Heart left ventricle (tissue), 16 donors: ENCODE measurements around the gene ERCC1. TPM values are rescaled to one million over a fixed set of nuclear protein-coding genes. Genes with fewer than 3 reads are reported as not detected.

Source experiments
- ATAC-seq, 4 donors: fragments of 200-7000 bp; cut with Tn5 transposase; one replicate each; pipeline ENCODE4 v1.9.1; 2020 to 2022; ENCODE audit warnings: moderate library complexity in 4 of 4, mild to moderate bottlenecking in 3 of 4, moderate number of reproducible peaks in 1 of 4
- DNase-seq, 5 donors: peaks; one replicate each; pipeline ENCODE4 v3.0.0-alpha.2; 2020
- H3K27ac ChIP-seq, 12 donors: fragments of 200-600 bp; sonication (generic) in 4 of 12; one replicate each; pipeline versions ENCODE4 v1.5.0 to v1.8.0; 2016 to 2022; ENCODE audit warnings: mild to moderate bottlenecking in 2 of 12
- H3K27me3 ChIP-seq, 9 donors: fragments of 200-600 bp; sonication (generic) in 2 of 9; one replicate each; pipeline versions ENCODE4 v1.5.1 to v1.8.0; 2016 to 2022; ENCODE audit warnings: mild to moderate bottlenecking in 3 of 9
- H3K36me3 ChIP-seq, 9 donors: fragments of 200-600 bp; sonication (generic) in 2 of 9; one replicate each; pipeline versions ENCODE4 v1.5.0 to v1.8.0; 2018 to 2022; ENCODE audit warnings: mild to moderate bottlenecking in 2 of 9
- H3K4me1 ChIP-seq, 12 donors: fragments of 200-600 bp; sonication (generic) in 4 of 12; one replicate each; pipeline versions ENCODE4 v1.5.0 to v1.8.0; 2016 to 2022; ENCODE audit warnings: mild to moderate bottlenecking in 3 of 12
- H3K4me3 ChIP-seq, 12 donors: fragments of 200-600 bp; sonication (generic) in 4 of 12; one replicate each; pipeline versions ENCODE4 v1.5.0 to v1.8.0; 2017 to 2022; ENCODE audit warnings: mild to moderate bottlenecking in 9 of 12, moderate library complexity in 4 of 12
- H3K9me3 ChIP-seq, 12 donors: fragments of 200-600 bp; sonication (generic) in 4 of 12; one replicate each; pipeline versions ENCODE4 v1.5.0 to v1.8.0; 2016 to 2022; ENCODE audit warnings: mild to moderate bottlenecking in 1 of 12
- CTCF ChIP-seq, 12 donors: fragments of 200-600 bp; sonication (generic) in 4 of 12; IDR thresholded peaks; one replicate each; pipeline versions ENCODE4 v1.5.0 to v1.8.0; 2018 to 2022; ENCODE audit warnings: antibody characterized with exemption in 12 of 12, mild to moderate bottlenecking in 5 of 12
- POLR2A ChIP-seq, 2 donors: fragments of 450-650 bp; IDR thresholded peaks; one replicate each; pipeline ENCODE4 v1.6.1; 2017; ENCODE audit warnings: antibody characterized with exemption in 2 of 2, mild to moderate bottlenecking in 2 of 2, moderate library complexity in 2 of 2
- WGBS, 4 donors: extraction: QIAGEN DNeasy Blood & Tissue Kit in 2 of 4; methylation state at CpG; one replicate each; pipeline versions ENCODE4 v1.1.5 to v1.1.7; 2013 to 2018; 5-methylcytosine and 5-hydroxymethylcytosine counted together
- intact Hi-C, 10 donors: fragments of 100-400 bp; cut with DNase I; formaldehyde crosslinking; loops; one replicate each; pipeline versions ENCODE4 v1.11.1 to v1.14.2; 2022
- polyA plus RNA-seq, 2 donors: library from polyadenylated mRNA; stranded (reverse); fragments of 200-250 nt; gene quantifications; one replicate each; pipeline ENCODE4 v1.2.3, GENCODE V29; 2013
- total RNA-seq, 9 donors: library from RNA; depleted of rRNA in 2 of 9; stranded (reverse); fragments of >200 nt in 2 of 9; fragmentation: NEBNext Ultra II Directional in 3 of 9; extraction: Animal tissue kit (Norgen Biotek cat#: 25700) in 3 of 9; gene quantifications; one replicate each; pipeline versions ENCODE4 v1.1.0 to v1.2.4, GENCODE V29; 2016 to 2023
- donor health status: ischemic (EF 13 %, LVEDD 7.1; RV severe dilation, severe dysfunction).
- donor health status: healthy with polysubstance abuse.
- donor health status: DM: no; HTN: yes; CAD: no.
- donor health status: DM: no; HTN: no; CAD: no.
- donor health status: ischemic (EF 25% LVEDD 6.9; RV normal size, moderate dysfunction).
- donor health status: ischemic (EF 25% LVEDD 5.7; RV mildly dilated, moderate dysfunction).
- donor health status: healthy.
- donor health status: DM: yes; HTN: yes; CAD: no.
- donor health status: ischemic (EF 35%, LVEDD 5.7; RV mildly dilated, moderate dysfunction).
- donor health status: nonischemic (EF 11% LVEDD 7.7; RV severe dilation, severe dysfunction).
- donor health status: DM: yes; HTN: yes; CAD: no.
- donor health status: PGD.
- donor health status: ischemic (EF 29% LVEDD 5.4; RV normal size, mild dysfunction).
- donor health status: nonischemic (EF 23%, LVEDD 6.1; RV moderate dilation, normal function).

Gene ERCC1
- total and polyA plus RNA-seq, 11 donors, result 104 to 294 (median 121) TPM

- ATAC-seq (peak in 1 of 4 donors; percentile 2), DNase-seq (peak in 2 of 5 donors; percentile 30 to 35)
- TF ChIP-seq POLR2A (IDR thresholded peaks at IDR 0.05) (no peak), CTCF (IDR thresholded peaks at IDR 0.05) (peak in 2 of 12 donors; percentile 14 to 18)
- WGBS, 4 donors, result 0 to 2% (median 1%) methylated on average over 29 to 31 of the region's 31 CpGs
- no peaks in the 10 kb centered on the region for H3K36me3 ChIP-seq
- H3K27ac ChIP-seq, result peak overlapping the region in 11 of 12 donors; percentile 83 to 99 (median 95)
- H3K4me3 ChIP-seq, result peak overlapping the region; percentile 51 to 89 (median 72)
- peaks cover 5 to 40% (median 26%) of the 10 kb centered on the region in 12 donors for H3K4me1 ChIP-seq
- intact Hi-C loops, result loop anchor here in 2 of 10 donors (2.0 kb wide), 1 partner anchor 17 kb away; no protein-coding TSS in a partner anchor
- no peaks in the 10 kb centered on the region for H3K9me3 ChIP-seq
- H3K27me3 ChIP-seq, result peaks cover 0 to 5% (median 0%) of the 10 kb centered on the region in 9 donors
These were observed 44.5 kb upstream of the ERCC1 start for GRCh38 chr19:45468159-45468651.

- H3K9me3 ChIP-seq, result no peaks in the 10 kb centered on the region
- H3K27ac ChIP-seq, result peak within 1 kb of the TSS; percentile 54 to 99 (median 95)
- peaks cover 5 to 34% (median 26%) of the 10 kb centered on the region in 12 donors for H3K4me1 ChIP-seq
- WGBS, 4 donors, result 0 to 1% (median 0%) methylated on average over 19 to 56 of the region's 56 CpGs
- no peaks in the 10 kb centered on the region for H3K27me3 ChIP-seq
- DNase-seq (peak; percentile 94 to 98 (median 95)), ATAC-seq (peak; percentile 32 to 70 (median 62))
- H3K36me3 ChIP-seq, result no peaks in the 10 kb centered on the region
- peak within 1 kb of the TSS; percentile 51 to 89 (median 72) for H3K4me3 ChIP-seq
- TF ChIP-seq CTCF (IDR thresholded peaks at IDR 0.05) (peak in 2 of 12 donors; percentile 32 to 37), POLR2A (IDR thresholded peaks at IDR 0.05) (peak; percentile 89 to 90)
- intact Hi-C loops, result loop anchor here in 2 of 10 donors (2.0 kb wide), 2 partner anchors 17 to 23 kb away; no protein-coding TSS in a partner anchor
These were observed 43.9 kb upstream of the ERCC1 start, which contains the start of gene FOSB for GRCh38 chr19:45467456-45468158. Gene FOSB (plus strand): TSS chr19:45467996. CDS start chr19:45468587, 591 bp downstream.

- WGBS, 4 donors, result 1 to 3% (median 2%) methylated on average over 10 to 11 of the region's 11 CpGs
- Histone ChIP-seq H3K4me3 (peak overlapping the region; percentile 51 to 89 (median 72)), H3K9me3 (no peaks in the 10 kb centered on the region), H3K27me3 (no peaks in the 10 kb centered on the region), H3K36me3 (no peaks in the 10 kb centered on the region), H3K4me1 (peaks cover 5 to 33% (median 24%) of the 10 kb centered on the region in 12 donors), H3K27ac (peak overlapping the region in 11 of 12 donors; percentile 83 to 99 (median 95))
- DNase-seq, result no peak
- TF ChIP-seq CTCF (IDR thresholded peaks at IDR 0.05), result no peak
- no peak for TF ChIP-seq POLR2A (IDR thresholded peaks at IDR 0.05)
- no peak for ATAC-seq
- intact Hi-C loops, result loop anchor here in 1 of 10 donors (2.0 kb wide), 1 partner anchor 22 kb away; no protein-coding TSS in a partner anchor
These were observed 43.4 kb upstream of the ERCC1 start for GRCh38 chr19:45467115-45467455.

- H3K36me3 ChIP-seq, result no peaks in the 10 kb centered on the region
- H3K4me1 ChIP-seq, result peaks cover 2 to 25% (median 20%) of the 10 kb centered on the region in 12 donors
- 58 to 68% (median 63%) methylated on average over 8 of the region's 8 CpGs for WGBS, 4 donors
- intact Hi-C loops, result no loop called here
- H3K9me3 ChIP-seq, result no peaks in the 10 kb centered on the region
- DNase-seq, result no peak
- no peak overlapping the region for H3K27ac ChIP-seq
- ATAC-seq, result no peak
- H3K4me3 ChIP-seq, result no peak overlapping the region
- no peaks in the 10 kb centered on the region for H3K27me3 ChIP-seq
- TF ChIP-seq CTCF (IDR thresholded peaks at IDR 0.05), result no peak
- TF ChIP-seq POLR2A (IDR thresholded peaks at IDR 0.05), result no peak
These were observed 41.2 kb upstream of the ERCC1 start for GRCh38 chr19:45464852-45465441.
